Activated CD8-positive, alpha-beta memory T cell treated with anti-CD3 and anti-CD28 coated beads, Interleukin-2, amount 50 U/mL, for 24 hours (primary cell): ENCODE results near the gene BSN.

Source experiments
- DNase-seq: peaks from one replicate; pipeline ENCODE4 v3.0.0-alpha.2; 2020; ENCODE audit errors: extremely low read depth

The BSN gene

GRCh38 chr3:49629451-49629850, 75.2 kb downstream of the BSN start:
- DNase-seq, result no peak

- no peak for DNase-seq
Measured at GRCh38 chr3:49629866-49630265, 75.6 kb downstream of the BSN start.

GRCh38 chr3:49630784-49631183, 76.5 kb downstream of the BSN start:
- no peak for DNase-seq

GRCh38 chr3:49634736-49635135, 80.5 kb downstream of the BSN start:
- no peak for DNase-seq

DNA sequence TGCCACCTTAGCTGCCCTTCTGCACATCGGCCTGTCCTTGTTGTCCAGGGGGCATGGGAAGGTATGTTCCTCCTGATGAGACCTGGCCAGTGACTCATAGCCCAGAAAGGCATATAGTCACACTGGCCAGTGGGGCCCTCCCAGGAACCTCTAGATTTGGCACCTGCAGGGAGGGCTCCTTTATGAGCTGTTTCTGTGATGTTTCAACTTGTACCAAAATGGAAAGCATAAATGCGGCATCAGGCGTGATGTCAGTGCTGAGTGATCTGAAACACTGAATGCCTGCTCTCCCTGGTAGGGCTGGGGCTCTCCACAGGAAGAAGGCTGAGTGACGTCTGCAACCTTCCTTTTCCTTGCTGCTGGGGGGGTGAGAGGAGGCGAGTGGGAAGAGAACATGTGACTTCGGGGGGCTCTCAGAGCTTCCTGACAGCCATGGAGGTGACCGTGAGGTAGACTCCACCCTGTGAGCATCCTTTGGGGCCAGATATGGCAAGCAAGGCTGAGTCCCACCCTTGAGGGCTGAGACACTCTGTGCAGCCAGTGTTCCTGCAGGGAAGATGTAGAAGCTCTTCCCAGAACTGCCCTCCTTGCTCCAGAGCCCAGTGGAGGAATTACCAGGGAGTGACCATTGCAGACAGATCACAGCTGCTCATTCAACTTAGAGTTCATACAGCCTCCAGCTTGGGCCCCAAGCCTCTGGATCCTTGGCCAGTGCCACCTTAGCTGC, 82.8 kb downstream of the BSN start:
- no peak for DNase-seq

GRCh38 chr3:49638445-49638844, 84.2 kb downstream of the BSN start:
- DNase-seq, result no peak

DNA sequence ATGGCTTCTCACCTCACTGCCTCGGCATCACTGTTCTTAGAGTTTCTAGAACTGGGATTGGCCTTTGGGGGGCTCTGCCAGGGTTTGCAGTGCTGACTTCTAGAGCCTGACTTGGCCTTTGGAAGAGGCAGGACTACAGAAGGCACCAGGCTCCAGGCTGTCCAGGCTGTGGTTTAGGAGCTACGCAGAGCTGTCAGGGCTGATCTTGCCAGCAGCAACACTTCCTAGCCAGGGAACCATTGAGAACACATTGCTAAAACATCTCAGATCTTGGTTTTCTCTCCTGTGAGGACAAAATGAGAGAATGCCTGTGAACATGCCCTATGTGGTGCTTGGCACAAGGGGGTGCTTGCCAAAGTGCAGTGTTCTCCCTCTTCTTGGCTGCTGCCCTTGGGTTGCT, 85.3 kb downstream of the BSN start:
- DNase-seq, result no peak

DNA sequence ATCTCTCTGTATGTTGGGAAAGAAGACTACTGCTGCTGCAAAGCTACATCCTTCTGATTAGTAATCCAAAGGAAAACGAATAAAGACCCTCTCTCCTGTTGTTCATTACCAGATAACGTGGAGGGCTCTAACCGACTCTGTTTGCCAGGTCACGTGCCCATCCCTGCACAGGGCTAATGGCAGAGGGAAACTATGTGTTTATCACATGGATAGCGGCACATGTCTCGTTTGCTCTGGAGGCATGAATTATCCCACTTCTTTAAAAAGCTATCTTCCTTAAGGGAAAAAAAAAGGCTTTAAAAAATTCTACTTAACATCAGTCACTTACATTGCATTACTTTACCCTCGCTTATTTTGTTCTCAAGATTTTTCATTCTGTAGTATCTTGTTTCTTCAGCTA, 87.0 kb downstream of the BSN start:
- no peak for DNase-seq

DNA sequence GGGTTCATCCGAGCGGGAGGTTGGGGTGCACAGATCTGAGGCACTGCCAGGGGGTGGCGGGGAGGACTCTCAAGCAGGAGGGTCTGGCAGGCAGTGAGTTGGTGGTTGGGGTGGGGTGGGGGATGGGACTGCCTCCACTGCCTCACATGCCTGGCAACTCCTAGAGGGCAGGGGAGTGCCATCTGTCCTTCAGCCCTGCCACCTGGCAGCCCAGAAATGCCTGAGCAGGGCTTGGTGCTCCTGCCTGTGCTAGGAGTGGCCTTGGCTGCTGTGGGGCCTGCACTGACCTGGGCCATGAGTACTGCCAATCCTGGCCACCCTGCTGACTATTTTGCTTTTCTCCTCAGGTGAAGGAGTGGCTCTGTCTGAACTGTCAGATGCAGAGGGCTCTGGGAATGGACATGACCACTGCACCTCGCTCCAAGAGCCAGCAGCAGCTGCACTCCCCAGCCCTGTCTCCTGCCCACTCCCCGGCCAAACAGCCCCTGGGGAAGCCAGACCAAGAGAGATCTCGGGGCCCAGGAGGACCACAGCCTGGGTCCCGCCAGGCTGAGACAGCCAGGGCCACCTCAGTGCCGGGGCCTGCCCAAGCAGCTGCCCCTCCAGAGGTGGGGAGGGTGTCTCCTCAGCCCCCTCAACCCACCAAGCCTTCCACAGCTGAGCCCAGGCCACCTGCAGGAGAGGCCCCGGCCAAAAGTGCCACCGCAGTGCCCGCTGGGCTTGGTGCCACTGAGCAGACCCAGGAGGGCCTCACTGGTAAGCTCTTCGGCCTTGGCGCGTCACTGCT, 87.8 kb downstream of the BSN start:
- no peak for DNase-seq

DNA sequence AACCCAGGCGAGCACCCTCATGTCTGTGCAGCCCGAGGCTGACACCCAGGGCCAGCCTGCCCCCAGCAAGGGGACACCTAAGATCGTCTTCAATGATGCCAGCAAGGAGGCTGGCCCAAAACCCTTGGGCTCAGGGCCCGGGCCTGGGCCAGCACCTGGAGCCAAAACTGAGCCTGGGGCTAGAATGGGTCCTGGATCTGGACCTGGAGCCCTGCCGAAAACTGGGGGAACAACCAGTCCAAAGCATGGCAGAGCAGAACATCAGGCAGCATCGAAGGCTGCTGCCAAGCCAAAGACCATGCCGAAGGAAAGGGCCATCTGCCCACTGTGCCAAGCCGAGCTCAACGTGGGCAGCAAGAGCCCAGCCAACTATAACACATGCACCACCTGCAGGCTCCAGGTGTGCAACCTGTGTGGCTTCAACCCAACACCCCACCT, 88.5 kb downstream of the BSN start:
- no peak for DNase-seq

DNA sequence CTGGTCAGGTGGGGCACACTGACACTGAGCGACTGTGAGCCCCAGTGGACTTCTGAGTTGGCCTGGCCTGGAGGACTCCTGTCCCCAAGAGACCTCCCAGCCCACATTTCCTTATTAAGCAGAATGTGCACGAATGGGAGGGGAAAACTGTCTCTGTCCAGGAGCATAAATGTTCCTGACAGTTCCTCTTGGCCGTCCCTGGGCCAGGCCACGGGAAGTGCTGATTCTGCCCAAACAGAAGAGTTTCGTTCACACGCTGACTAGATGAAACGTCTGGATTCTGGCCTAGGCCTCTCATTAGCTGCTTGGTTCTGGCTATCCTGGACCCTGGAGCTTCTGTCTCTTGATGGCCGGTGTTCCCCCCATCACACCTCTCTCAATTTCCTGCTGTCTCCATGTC, 90.4 kb downstream of the BSN start:
- no peak for DNase-seq

- no peak for DNase-seq
Measured at GRCh38 chr3:49646236-49646635, 92.0 kb downstream of the BSN start.

- no peak for DNase-seq
Measured at GRCh38 chr3:49647741-49648140, 93.5 kb downstream of the BSN start.

DNA sequence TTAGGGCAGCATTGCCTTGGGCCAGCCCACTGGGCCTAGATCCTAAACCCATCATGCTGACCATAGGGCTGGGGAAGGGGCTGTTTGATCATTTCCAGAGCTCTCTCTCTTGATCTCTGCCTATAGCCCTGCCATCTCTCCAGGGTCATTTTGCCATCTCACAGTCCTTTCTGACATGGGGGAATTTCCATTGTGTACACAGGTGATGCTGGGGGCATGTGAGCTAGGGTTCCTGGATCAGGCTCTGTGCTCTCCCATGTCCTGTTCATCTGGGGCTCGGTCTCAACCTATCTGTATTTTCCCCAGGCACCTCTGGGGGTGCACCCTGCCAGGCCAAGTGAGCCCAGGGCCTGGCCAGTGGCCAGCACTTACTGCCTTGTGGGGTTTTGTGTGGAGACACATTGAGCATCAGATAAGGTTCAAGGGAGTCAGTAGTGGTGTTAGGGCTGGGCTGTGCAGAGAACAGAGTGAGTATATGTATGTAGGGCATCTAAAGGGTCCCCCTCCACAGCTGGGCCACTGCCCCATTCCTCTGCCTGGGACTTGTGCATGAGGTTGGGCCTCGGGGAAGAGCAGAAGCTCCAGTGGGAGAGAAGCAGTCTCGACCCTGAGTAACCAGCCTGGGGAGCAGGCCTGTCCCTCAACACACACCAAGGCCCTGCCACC, 94.2 kb downstream of the BSN start:
- DNase-seq, result no peak

- DNase-seq, result no peak
Measured at GRCh38 chr3:49649576-49649975, 95.3 kb downstream of the BSN start.

DNA sequence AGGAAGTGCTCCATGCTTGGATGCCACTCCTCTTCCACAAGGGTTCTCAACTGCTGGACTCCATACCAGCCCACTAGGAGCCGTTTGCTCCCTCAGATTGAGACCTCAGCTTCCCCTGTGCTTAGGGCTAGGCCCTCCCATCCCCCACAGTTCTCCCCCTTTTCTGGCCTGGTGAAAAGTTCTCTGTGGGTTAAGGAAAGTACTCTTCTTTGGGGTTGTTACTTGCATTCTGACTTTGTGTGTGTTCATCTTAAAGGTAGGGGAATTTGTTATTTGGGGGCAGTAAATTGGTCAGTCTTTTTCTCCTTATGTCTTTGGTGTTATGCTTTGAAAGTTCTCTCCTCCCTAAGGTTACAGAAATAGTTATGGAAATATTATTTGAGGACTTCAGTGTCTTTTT, 95.9 kb downstream of the BSN start:
- no peak for DNase-seq

GRCh38 chr3:49650637-49651036, 96.4 kb downstream of the BSN start:
- DNase-seq, result no peak

DNA sequence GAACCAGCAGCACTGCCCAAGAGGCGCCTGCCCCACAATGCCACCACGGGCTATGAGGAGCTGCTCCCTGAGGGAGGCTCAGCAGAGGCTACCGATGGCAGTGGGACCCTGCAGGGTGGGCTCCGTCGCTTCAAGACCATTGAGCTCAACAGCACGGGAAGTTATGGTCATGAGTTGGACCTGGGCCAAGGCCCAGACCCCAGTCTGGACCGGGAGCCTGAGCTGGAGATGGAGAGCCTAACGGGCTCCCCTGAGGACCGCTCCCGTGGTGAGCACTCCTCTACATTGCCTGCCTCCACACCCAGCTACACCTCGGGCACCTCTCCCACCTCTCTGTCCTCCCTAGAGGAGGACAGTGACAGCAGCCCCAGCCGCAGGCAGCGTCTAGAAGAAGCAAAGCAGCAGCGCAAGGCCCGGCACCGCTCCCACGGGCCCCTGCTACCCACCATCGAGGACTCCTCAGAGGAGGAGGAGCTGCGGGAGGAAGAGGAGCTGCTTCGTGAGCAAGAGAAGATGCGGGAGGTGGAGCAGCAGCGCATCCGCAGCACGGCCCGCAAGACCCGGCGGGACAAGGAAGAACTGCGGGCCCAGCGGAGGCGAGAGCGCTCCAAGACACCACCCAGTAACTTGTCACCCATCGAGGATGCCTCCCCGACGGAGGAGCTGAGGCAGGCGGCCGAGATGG, 98.1 kb downstream of the BSN start:
- DNase-seq, result no peak

DNA sequence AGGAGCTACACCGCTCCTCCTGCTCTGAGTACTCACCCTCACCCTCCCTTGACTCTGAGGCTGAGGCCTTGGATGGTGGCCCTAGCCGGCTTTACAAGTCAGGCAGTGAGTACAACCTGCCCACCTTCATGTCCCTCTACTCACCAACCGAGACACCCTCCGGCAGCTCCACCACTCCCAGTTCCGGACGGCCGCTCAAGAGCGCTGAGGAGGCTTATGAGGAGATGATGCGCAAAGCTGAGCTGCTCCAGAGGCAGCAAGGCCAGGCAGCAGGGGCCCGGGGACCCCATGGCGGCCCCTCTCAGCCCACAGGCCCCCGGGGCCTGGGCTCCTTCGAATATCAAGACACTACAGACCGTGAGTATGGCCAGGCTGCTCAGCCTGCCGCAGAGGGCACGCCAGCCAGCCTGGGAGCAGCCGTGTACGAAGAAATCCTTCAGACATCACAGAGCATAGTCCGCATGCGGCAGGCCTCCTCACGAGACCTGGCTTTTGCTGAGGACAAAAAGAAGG, 98.7 kb downstream of the BSN start:
- DNase-seq, result no peak

DNA sequence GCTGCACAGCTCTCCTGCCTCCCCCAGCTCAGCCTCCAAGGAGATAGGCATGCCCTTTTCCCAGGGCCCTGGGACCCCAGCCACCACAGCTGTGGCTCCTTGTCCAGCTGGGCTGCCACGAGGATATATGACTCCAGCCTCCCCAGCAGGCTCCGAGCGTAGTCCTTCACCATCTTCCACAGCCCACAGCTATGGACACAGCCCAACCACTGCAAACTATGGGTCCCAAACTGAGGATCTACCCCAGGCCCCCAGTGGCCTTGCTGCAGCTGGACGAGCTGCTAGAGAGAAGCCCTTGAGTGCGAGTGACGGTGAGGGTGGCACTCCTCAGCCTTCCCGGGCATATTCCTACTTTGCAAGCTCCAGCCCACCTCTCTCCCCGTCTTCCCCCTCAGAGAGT, 99.3 kb downstream of the BSN start:
- no peak for DNase-seq

GRCh38 chr3:49654176-49654825, 100.0 kb downstream of the BSN start:
- DNase-seq, result no peak
